Right kidney (tissue), 1 donor: Measurements from ENCODE around the gene PPM1F.

Experiments used
- DNase-seq: peaks from one replicate; pipeline ENCODE4 v3.0.0-alpha.2; 2016

Gene PPM1F

DNA sequence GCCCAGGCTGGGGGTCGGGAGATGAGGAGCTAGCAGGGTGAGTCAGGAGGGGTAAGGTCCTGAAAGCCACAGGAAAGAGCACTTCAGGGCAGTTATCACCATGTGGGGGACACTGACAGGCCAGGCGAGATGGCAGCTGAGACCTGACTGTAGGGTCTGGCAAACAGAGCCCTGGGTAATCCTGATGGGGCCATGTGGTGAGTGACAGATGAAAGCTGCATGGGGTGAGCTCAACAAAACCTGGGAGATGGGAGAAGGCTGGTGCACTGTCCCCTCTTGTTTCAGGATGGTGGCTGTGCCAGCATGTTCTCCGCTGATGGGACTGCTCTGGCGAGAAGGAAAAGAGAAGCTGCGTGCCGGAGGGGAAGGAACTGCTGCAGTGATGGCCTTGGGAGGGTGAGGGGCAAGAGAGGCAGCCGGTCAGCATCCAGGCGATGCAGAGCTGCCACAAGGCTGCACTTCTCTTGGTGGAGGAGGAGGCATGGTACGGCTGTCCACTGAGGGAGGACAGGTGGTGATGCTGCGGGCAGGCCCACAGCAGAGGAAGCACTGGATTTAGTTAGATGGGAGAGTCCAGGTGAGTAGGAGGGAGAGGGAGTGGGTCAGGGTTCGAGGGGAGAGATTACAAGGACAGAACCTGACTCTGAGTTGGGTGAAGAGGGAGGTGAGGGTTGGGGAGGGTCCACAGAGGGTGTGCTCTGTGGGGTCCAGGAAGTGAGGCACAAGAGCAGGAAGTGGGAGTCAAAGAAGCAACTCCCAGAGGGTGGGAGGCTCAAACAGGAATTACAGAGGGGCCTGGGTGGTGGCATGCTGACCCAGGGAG lies 26.1 kb upstream of the PPM1F start:
- DNase-seq, result no peak

DNA sequence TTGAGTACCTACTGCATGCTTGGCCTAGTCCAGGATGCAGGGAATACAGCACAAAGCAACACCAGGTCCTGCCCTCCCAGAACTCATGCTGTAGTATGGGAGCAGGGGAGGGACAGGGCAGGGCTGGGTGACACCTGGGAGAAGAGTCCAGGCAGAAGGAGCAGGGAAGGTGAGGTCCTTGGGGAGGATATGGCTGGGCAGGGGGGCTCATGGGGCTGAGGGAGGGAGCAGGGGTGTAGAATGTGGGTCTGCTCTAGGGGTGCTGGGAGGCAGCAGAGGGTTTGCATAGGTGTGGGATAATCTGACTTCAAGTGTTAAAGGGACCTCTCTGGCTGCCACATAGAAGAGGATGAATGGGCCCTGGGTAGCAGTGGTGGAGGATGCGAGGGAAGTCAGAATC lies 25.2 kb upstream of the PPM1F start:
- DNase-seq, result no peak

DNA sequence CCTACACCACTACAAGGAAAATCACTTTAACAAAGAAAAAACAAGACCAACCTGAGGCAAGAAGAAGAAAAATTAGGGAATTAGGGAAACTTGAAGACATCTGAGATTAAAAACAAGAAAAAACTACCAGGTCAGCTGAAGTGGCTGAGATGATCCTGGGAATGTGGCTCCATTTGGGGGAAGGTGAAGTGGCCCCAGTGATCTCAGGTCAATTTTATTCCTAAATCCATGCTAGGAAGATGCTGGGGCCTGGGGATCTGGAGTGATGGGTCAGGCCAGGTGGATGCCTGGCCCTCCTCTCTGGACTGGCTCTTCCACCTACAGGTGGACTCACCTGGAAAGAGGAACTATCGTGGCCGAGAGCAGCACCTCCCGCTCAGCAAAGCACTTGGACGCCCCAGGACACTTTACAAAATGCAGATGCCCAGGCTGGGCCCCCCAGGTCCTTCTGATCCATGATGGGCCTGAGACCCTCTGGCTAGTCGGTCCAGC lies 23.3 kb upstream of the PPM1F start:
- DNase-seq, result no peak

- DNase-seq, result no peak
These were observed 22.6 kb upstream of the PPM1F start for GRCh38 chr22:21975273-21975672.

DNA sequence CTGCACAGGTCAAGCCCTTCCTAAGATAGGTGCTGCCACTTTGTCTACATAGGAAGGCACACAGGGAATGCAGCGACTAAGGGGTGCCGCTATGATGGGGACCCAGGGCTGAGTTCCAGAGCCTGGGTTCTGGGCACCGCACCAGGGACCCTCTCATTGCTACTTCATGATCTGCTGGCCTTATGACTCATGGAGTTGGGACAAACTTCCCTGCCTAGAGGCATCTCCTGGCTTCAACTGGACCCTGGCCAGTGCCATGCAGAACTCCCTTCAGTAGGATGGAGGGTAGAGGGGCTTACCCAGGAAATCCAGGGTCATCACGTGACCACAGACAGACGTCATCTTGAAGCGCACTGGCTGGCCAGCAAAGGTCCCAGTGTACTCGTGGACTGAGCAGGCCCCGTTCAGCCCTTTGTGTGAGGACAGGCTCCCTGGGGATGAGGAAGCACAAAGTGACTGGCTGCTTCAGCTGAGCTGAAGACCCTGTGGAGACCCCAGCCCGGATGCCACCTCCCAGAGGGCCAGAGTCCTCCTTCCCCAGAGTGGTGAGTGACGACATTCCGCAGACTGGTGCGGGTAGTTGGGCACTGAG lies 21.5 kb upstream of the PPM1F start:
- no peak for DNase-seq

DNA sequence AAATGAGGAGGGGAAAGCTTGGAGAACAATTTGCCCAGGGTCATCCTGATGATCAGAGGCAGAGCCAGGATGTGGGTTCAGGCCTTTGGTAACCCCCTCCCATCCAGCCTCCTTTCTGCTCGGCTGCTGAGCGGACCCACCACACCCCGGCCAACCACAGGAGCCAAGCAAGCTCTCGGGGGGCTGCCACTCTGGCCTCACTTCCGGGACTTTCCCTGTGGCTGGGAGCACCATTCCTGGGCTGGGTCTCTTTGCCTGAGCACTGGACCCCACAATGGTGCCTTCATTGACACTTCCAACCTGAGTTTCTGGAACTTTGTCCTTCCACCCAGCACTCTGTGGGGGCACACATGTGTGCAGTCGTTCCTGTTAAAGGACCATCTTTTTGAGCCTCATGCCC lies 20.2 kb upstream of the PPM1F start:
- DNase-seq, result no peak

GRCh38 chr22:21972293-21972779 lies 19.7 kb upstream of the PPM1F start:
- DNase-seq, result no peak

DNA sequence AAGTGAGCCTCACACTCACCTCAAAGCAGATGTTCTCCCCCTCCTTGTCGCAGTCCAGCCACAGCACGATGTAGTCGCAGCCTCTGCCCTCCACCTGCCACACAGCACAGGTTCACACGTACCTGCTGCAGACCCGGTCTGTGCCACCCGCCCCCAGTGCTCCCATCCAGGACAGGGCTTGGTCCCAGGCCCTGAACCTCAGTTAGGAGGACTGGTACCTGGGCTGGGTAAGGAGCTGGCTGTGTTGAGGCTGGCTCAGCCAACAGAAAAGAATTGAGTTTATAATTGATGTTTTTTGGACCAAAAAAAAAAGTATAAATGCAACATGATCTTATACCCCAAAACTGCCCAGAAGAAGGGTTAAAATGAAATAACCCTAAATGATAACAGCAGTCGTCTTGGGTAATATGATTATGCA lies 19.2 kb upstream of the PPM1F start:
- no peak for DNase-seq

GRCh38 chr22:21970800-21971617 lies 18.4 kb upstream of the PPM1F start:
- no peak for DNase-seq

DNA sequence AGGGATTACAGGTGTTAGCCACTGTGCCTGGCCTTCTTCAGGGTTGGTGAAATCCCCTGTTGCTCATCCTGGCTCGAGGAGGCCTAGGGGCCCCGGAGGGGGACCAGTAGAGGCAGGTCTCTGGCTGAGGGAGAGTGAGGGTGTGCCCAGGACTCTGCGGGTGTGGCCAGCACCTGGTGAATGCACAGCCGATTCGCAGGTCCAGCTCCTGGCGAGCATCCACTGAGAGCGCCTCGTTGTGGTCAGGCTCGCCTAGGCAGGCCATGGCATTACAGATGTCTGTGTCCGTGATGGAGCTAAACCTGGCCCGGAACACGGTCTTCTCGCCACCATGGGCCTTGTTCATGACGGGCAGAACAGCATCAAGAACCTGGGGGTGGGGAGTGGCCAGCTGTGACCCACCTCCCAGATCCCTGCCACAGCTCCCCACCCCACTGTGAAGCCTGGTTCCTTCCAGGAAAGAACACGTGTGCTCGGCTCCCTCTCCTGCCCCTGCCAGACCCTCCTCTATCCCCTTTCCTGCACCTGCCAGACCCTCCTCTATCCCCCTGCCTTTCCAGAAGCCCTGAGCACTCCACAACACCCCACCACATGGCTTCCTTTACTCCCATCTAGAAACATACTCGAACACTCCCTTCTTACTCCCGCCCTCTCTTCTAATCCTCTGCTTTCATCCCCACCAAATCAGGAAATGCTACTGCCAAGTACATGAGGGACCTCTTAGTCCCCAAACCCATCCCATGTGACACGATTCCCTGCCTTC lies 17.6 kb upstream of the PPM1F start:
- no peak for DNase-seq

DNA sequence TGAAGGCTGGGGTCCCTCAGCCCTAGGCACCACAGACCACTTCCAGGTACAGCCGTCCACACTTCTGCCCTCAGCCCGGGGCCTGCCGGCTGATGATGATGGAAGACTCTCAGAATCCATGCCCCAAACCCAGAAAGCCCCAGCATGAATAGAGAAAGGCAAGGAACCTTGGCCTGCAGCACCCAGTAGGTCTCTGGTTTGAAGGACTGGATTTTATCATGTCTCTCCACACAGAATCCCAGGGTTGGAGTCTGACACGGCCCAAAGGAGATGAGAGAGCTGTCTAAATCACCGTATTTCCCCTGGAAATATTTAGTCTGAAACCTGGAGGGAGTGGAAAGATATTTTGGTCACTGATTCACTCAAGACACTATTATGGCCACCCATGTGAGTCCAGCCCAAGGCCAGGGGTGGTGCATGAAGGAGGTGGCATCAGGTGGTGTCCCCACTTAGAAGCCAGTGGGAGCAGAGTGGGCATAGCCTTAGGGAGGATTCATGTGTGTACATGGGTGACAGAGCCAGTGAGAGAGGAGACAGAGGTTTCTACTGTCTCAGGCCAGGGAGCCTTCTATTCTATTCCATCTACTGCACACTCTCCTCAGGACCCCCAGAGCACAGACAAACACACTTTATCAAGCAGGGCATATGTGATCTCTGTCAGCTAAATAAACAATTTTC lies 15.9 kb upstream of the PPM1F start:
- no peak for DNase-seq

- no peak for DNase-seq
These were observed 15.1 kb upstream of the PPM1F start for GRCh38 chr22:21967693-21968271.

- DNase-seq, result no peak
These were observed 14.2 kb upstream of the PPM1F start for GRCh38 chr22:21966643-21967516.

- no peak for DNase-seq
These were observed 13.2 kb upstream of the PPM1F start for GRCh38 chr22:21965762-21966288.

DNA sequence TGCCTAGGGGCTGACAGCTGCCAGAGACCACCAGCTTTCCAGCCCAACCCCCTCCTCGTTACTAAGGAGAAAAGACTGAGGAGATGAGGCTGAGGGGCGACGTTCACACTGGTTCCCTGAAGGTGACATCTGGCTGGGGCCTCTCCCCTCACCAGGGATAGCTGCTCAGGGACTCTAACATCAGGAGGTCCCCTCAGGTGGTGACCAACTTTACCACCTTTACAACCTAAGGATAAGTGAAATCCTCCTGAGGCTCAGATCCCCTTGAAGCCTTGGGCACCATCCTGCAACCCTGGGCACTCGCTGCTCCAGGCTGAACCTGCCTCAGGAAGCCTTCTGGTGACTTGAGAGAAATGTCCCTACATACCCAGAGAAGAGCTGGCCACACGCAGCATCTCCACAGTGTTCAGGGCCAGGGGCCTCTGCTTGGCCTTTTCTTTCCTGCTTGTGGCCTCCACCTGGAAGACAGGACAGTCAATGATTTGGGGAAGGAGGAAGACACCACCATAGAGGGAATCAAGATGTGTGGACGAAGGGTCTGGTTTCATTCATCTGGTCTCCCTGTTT lies 12.4 kb upstream of the PPM1F start:
- DNase-seq, result no peak

DNA sequence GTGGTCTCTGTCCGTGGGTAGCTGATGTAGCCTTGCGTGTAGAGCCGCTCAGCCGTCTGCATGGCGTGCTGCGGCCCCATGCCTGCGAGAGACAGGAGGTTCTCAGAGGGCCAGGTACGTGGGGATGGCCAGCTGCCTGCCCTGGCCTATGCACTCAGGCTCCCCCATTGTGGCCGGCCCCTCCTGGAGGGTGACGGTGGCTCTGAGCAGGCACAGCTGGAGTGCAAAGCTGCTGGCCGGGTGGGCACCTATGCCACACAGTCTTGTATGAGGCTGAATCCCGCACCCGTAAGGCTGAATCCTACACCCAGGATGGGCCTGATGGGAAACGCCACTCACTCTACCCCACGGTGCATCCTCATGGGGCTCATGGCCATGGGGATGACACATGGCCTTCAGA lies 11.6 kb upstream of the PPM1F start:
- no peak for DNase-seq

DNA sequence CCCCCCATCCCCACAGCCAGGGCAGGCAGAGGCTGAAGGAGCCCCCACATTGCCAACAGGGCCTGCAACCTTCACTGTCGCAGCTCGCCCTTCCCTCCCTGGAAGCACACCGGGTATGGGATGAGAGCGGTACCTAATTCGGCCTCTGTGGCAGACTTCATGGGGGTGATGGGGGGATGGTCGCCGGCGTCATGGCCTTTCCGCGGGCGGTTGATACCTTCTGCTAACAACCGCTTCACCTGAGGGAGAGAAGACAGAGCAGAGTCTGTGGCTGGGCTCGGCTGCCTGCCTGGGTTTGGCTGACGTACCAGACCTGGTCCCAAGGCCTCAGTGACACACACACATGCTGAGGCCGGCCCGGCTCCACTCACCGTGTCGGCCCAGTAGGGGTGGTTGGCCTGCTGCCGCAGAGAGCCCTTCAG lies 11.2 kb upstream of the PPM1F start:
- no peak for DNase-seq

- no peak for DNase-seq
These were observed 10.6 kb upstream of the PPM1F start for GRCh38 chr22:21963286-21963685.

DNA sequence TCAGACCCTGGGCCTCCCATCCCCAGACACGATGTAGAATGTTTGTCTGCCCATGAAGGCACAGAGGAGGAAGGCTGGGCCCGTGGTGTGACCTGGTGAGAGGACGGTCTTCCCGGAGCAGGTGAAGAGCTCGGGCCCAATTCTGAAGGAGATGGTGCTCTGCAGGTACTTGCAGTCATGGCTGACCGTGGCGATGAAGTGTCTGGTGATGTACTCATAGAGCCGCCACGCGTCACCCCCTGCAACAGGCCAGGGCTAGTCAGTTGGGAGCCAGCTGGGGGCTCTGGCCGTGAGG lies 10.0 kb upstream of the PPM1F start:
- no peak for DNase-seq
